ENCODE data around the gene CHAT.

- TF ChIP-seq POLR2A (IDR thresholded peaks at IDR 0.05; ENCODE audit: low read depth, low read length) (no peak), POLR2AphosphoS5 (IDR thresholded peaks at IDR 0.05; ENCODE audit: low read depth, low read length) (no peak)
Observed at GRCh38 chr10:49664842-49665355, 51.1 kb downstream of the CHAT start.

Measured in GM12892 (cell line).